ENCODE measurements around the gene SPAAR.
"Not testable (repeated sequence)": the region's sequence is repeated elsewhere in the genome, so short reads cannot be mapped to it uniquely, and the experiment has no call there.

The SPAAR gene

GRCh38 chr9:35882996-35883395 is 26.3 kb upstream of the SPAAR start:
- no peak overlapping the region for H3K4me3 Mint-ChIP-seq

GRCh38 chr9:35884908-35885307 is 24.4 kb upstream of the SPAAR start:
- not testable (repeated sequence) for H3K4me3 Mint-ChIP-seq, DNase-seq, H3K36me3 Mint-ChIP-seq, H3K27ac Mint-ChIP-seq, H3K4me1 Mint-ChIP-seq, H3K9me3 Mint-ChIP-seq
- CTCF ChIA-PET, result interaction anchor here (1.9 kb wide), 1 partner anchor 95 kb away, joined by 7 read pairs; no protein-coding TSS in a partner anchor
- H3K27me3 Mint-ChIP-seq, result peaks cover 33% of the 10 kb centered on the region

More at GRCh38 chr9:35882996-35883395, 26.3 kb upstream of the SPAAR start:
- no peaks in the 10 kb centered on the region for H3K9me3 Mint-ChIP-seq
- H3K4me1 Mint-ChIP-seq, result no peaks in the 10 kb centered on the region
- no peak for DNase-seq
- H3K36me3 Mint-ChIP-seq, result no peaks in the 10 kb centered on the region
- no peak overlapping the region for H3K27ac Mint-ChIP-seq
- H3K27me3 Mint-ChIP-seq, result peaks cover 37% of the 10 kb centered on the region
- CTCF ChIA-PET, result interaction anchor here (0.8 to 3.0 kb wide), 14 partner anchors 9 to 221 kb away, joined by 3 to 61 read pairs (median 6); partner anchors contain the start of genes FAM221B, GBA2, RGP1 and TMEM8B

GRCh38 chr9:35891646-35892045 is 17.6 kb upstream of the SPAAR start:
- CTCF ChIA-PET, result interaction anchor here (0.6 to 2.0 kb wide), 3 partner anchors 9 to 11 kb away, joined by 3 to 10 read pairs (median 4); no protein-coding TSS in a partner anchor
- H3K36me3 Mint-ChIP-seq, result no peaks in the 10 kb centered on the region
- no peaks in the 10 kb centered on the region for H3K4me1 Mint-ChIP-seq
- H3K27me3 Mint-ChIP-seq, result peaks cover 49% of the 10 kb centered on the region
- DNase-seq, result no peak
- H3K9me3 Mint-ChIP-seq, result no peaks in the 10 kb centered on the region
- no peak overlapping the region for H3K27ac Mint-ChIP-seq
- H3K4me3 Mint-ChIP-seq, result no peak overlapping the region

- H3K27ac Mint-ChIP-seq, result no peak overlapping the region
- H3K4me3 Mint-ChIP-seq, result no peak overlapping the region
- no peaks in the 10 kb centered on the region for H3K9me3 Mint-ChIP-seq
- H3K27me3 Mint-ChIP-seq, result peaks cover 49% of the 10 kb centered on the region
- CTCF ChIA-PET, result interaction anchor here (0.6 to 2.0 kb wide), 3 partner anchors 10 to 11 kb away, joined by 3 to 10 read pairs (median 4); no protein-coding TSS in a partner anchor
- no peak for DNase-seq
- H3K36me3 Mint-ChIP-seq, result no peaks in the 10 kb centered on the region
- H3K4me1 Mint-ChIP-seq, result no peaks in the 10 kb centered on the region
These were observed 17.2 kb upstream of the SPAAR start for GRCh38 chr9:35892051-35892450.

- CTCF ChIA-PET, result interaction anchor here (0.6 to 1.1 kb wide), 3 partner anchors 57 to 342 kb away, joined by 3 read pairs; no protein-coding TSS in a partner anchor
- Mint-ChIP-seq H3K36me3 (no peaks in the 10 kb centered on the region), H3K4me1 (no peaks in the 10 kb centered on the region), H3K4me3 (no peak overlapping the region), H3K9me3 (no peaks in the 10 kb centered on the region), H3K27me3 (peaks cover 38% of the 10 kb centered on the region), H3K27ac (no peak overlapping the region)
- no peak for DNase-seq
These were observed 12.7 kb upstream of the SPAAR start for GRCh38 chr9:35896570-35896969.

GRCh38 chr9:35897376-35898099 is 11.8 kb upstream of the SPAAR start:
- peaks cover 31% of the 10 kb centered on the region for H3K27me3 Mint-ChIP-seq
- not testable (repeated sequence) for H3K4me3 Mint-ChIP-seq, H3K4me1 Mint-ChIP-seq, DNase-seq, H3K9me3 Mint-ChIP-seq, H3K36me3 Mint-ChIP-seq, H3K27ac Mint-ChIP-seq
- CTCF ChIA-PET, result interaction anchor here (1.1 to 1.7 kb wide), 5 partner anchors 9 to 126 kb away, joined by 3 to 4 read pairs (median 3); no protein-coding TSS in a partner anchor

GRCh38 chr9:35898337-35898736 is 11.0 kb upstream of the SPAAR start:
- H3K4me3 Mint-ChIP-seq, result no peak overlapping the region
- H3K9me3 Mint-ChIP-seq, result no peaks in the 10 kb centered on the region
- peaks cover 3% of the 10 kb centered on the region for H3K4me1 Mint-ChIP-seq
- no peak for DNase-seq
- H3K27ac Mint-ChIP-seq, result no peak overlapping the region
- H3K27me3 Mint-ChIP-seq, result peaks cover 25% of the 10 kb centered on the region
- CTCF ChIA-PET, result interaction anchor here (0.9 to 1.7 kb wide), 7 partner anchors 10 to 151 kb away, joined by 3 to 4 read pairs (median 3); no protein-coding TSS in a partner anchor
- H3K36me3 Mint-ChIP-seq, result no peaks in the 10 kb centered on the region

- peaks cover 25% of the 10 kb centered on the region for H3K27me3 Mint-ChIP-seq
- DNase-seq, result no peak
- no peak overlapping the region for H3K27ac Mint-ChIP-seq
- H3K4me1 Mint-ChIP-seq, result peaks cover 3% of the 10 kb centered on the region
- no peaks in the 10 kb centered on the region for H3K9me3 Mint-ChIP-seq
- no peak overlapping the region for H3K4me3 Mint-ChIP-seq
- no peaks in the 10 kb centered on the region for H3K36me3 Mint-ChIP-seq
- CTCF ChIA-PET, result interaction anchor here (0.6 to 1.7 kb wide), 6 partner anchors 17 to 177 kb away, joined by 3 to 4 read pairs (median 4); no protein-coding TSS in a partner anchor
These were observed 10.3 kb upstream of the SPAAR start for GRCh38 chr9:35899021-35899420.

- H3K9me3 Mint-ChIP-seq, result no peaks in the 10 kb centered on the region
- H3K27me3 Mint-ChIP-seq, result peaks cover 22% of the 10 kb centered on the region
- H3K4me1 Mint-ChIP-seq, result peaks cover 18% of the 10 kb centered on the region
- H3K27ac Mint-ChIP-seq, result no peak overlapping the region
- H3K36me3 Mint-ChIP-seq, result no peaks in the 10 kb centered on the region
- peak; percentile 54 for DNase-seq
- CTCF ChIA-PET, result interaction anchor here (0.7 to 4.5 kb wide), 27 partner anchors 9 to 200 kb away, joined by 3 to 132 read pairs (median 4); partner anchors contain the start of gene OR2S2
- no peak overlapping the region for H3K4me3 Mint-ChIP-seq
These were observed 6.2 kb upstream of the SPAAR start for GRCh38 chr9:35903049-35903448.

- no peak for DNase-seq
- Mint-ChIP-seq H3K9me3 (no peaks in the 10 kb centered on the region), H3K4me1 (peaks cover 30% of the 10 kb centered on the region), H3K36me3 (no peaks in the 10 kb centered on the region), H3K4me3 (no peak overlapping the region), H3K27ac (no peak overlapping the region), H3K27me3 (peaks cover 22% of the 10 kb centered on the region)
- CTCF ChIA-PET, result interaction anchor here (1.0 to 4.5 kb wide), 6 partner anchors 17 to 120 kb away, joined by 3 to 132 read pairs (median 7); no protein-coding TSS in a partner anchor
These were observed 5.0 kb upstream of the SPAAR start for GRCh38 chr9:35904338-35904737.

GRCh38 chr9:35905051-35905781 is 4.1 kb upstream of the SPAAR start:
- no peak for DNase-seq
- H3K9me3 Mint-ChIP-seq, result no peaks in the 10 kb centered on the region
- peaks cover 22% of the 10 kb centered on the region for H3K27me3 Mint-ChIP-seq
- CTCF ChIA-PET, result interaction anchor here (0.7 to 4.5 kb wide), 5 partner anchors 17 to 119 kb away, joined by 3 to 132 read pairs (median 5); no protein-coding TSS in a partner anchor
- H3K4me3 Mint-ChIP-seq, result no peak overlapping the region
- peaks cover 36% of the 10 kb centered on the region for H3K4me1 Mint-ChIP-seq
- H3K36me3 Mint-ChIP-seq, result no peaks in the 10 kb centered on the region
- no peak overlapping the region for H3K27ac Mint-ChIP-seq

GRCh38 chr9:35905912-35906679 is 3.2 kb upstream of the SPAAR start, which contains the start of gene HRCT1:
Gene HRCT1, plus strand, starts transcription at chr9:35906202. Its CDS starts 86 bp downstream, at chr9:35906288.
- Mint-ChIP-seq H3K36me3 (peaks cover 2% of the 10 kb centered on the region), H3K27me3 (peaks cover 22% of the 10 kb centered on the region), H3K4me3 (no peak within 1 kb of the TSS), H3K27ac (no peak within 1 kb of the TSS), H3K4me1 (peaks cover 44% of the 10 kb centered on the region), H3K9me3 (no peaks in the 10 kb centered on the region)
- CTCF ChIA-PET, result interaction anchor here (1.7 to 4.5 kb wide), 3 partner anchors 16 to 118 kb away, joined by 5 to 132 read pairs (median 44); no protein-coding TSS in a partner anchor
- DNase-seq, result no peak

GRCh38 chr9:35906923-35907699 is 2.2 kb upstream of the SPAAR start:
- Mint-ChIP-seq H3K27me3 (peaks cover 18% of the 10 kb centered on the region), H3K4me3 (no peak overlapping the region), H3K27ac (no peak overlapping the region), H3K36me3 (peaks cover 2% of the 10 kb centered on the region), H3K4me1 (peaks cover 53% of the 10 kb centered on the region), H3K9me3 (no peaks in the 10 kb centered on the region)
- CTCF ChIA-PET, result interaction anchor here (1.0 to 2.3 kb wide), 2 partner anchors 38 to 116 kb away, joined by 3 to 12 read pairs; no protein-coding TSS in a partner anchor
- DNase-seq, result no peak

Measured in activated naive CD4-positive, alpha-beta T cell treated with anti-CD3 and anti-CD28 coated beads, Interleukin-2, amount 10 ng/mL, durations not matched to agents 7 days and 5 days (primary cell).